Measurements from ENCODE around the gene HIVEP2.

The HIVEP2 gene

DNA sequence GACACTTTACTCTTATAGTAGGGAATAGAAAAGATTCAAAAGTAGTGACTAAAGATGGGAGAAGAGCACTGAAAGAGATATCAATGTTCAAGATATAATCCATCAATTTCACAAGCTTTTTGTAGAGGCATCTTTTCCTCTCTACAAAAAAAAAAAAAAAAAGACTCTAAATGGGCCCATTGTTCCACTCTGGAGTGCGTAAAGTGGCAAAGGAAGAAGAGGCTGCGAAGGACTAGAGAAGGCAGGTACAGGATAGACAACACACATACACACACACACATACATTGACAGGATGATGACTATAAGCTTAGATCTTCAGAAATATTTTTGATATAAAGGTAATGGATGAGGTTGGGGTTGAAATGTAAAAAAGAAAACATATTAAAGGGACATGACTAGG is 157.6 kb downstream of the HIVEP2 start:
- DNase-seq = no peak

DNA sequence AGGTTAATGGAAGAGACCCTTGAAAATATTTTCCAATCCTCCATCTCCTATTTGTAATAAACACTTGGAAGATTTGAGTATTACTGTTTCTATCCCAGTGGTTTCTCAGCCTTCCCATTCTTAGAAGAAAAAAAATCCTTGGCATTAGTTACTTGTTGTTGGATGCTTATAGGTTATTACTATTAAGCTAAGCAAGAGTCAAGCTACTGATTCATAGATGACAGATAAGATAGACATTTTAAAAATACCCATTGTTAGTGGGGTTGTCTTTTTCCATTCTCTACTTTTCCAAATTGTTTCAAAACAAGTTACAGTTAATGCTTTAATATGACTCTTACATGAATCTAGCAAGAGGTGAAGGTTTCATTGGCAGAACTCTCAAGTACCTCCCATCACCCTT is 158.5 kb downstream of the HIVEP2 start:
- no peak for DNase-seq

DNA sequence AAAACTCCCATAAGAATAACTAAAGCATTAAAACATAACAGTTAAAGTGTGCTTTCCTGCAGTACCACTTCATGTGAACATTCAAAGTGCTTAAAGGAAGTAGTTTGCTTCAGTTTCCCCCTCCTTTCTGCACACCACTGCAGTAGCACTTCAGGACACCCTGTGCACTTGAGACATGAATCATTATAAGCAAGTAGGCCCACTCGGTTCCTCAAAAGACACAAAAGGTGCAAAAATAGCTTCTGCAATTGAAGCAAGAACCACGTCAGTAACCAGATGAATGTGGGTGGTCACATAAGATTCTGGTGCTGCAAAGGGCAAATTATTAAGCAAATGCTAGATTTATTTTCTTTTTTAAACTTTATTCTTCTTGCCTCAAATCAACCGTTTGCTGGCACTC is 160.6 kb downstream of the HIVEP2 start:
- DNase-seq = peak in 2 of 51 donors; percentile 24 to 29

DNA sequence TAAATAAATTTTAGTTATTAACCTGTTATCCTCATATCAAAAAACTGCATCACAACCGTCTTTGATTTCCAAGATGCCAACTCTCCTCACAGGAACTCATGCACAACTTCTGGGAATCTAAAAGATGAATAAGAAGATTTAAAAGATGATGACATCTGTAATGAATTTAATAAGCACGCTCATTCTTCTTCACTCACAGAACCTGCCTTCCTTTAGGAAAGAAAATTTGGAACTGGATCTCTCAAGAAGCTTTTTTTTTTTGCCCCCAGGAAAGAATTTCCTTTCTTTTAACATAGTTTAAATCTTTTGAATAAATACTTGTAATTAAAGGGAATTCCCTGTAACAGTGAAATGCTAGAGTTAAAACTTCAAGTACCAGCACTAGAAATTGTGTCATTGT is 161.5 kb downstream of the HIVEP2 start:
- DNase-seq = no peak

DNA sequence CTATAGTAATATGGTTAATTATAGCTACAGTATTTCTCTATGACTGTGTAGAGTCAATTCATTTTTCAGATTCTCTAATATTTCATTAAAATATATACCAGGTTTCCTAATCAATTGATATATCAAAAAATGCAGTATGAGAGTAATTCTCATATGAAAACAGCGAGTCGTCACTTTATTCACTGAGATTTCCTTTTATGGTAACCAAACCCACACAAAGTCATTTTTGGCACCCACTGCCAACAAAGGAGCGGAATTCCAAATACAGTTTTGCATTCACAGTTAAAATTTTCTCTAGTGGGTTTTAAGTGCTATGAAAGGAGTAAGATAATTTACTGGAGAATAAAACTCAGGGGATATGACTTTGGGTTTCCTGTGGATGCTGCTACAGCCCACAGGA is 163.8 kb downstream of the HIVEP2 start:
- no peak for DNase-seq

DNA sequence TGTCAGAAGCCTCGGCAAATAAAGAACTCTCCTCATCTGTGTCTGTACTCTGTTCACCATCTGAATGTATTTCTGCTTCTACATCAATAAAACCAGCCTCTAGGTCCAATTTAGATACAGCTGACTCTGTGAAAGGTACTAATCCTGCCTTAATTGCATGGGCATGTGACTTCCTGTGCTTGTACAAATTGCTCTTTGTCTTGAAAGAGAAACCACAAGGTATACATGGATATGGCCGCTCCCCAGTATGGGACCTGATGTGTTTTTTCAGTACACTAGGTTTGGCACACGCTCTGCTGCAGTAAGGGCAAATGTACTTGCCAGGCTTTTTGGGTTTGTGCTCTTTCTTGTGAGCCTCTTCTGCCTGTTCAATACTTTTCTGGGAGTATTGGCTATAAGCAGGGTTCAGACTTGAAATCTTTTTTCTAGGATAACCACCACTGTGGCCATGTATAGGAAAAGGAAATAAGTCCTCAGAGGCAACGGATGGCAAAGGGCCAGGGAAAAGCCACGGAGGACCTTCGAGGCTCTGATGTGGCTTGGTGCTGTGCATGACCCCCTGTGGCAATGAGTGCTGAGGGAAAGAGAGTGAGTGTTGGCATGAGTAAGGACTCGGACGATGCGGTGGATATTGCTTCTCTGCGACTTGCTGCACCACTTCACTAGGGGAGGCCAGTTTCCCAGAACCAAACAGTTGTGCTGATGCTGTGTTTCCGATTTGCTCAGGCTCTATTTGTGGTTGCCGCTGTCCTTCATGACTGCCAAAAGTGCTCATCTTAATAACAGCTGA is 170.9 kb downstream of the HIVEP2 start:
- DNase-seq = no peak

DNA sequence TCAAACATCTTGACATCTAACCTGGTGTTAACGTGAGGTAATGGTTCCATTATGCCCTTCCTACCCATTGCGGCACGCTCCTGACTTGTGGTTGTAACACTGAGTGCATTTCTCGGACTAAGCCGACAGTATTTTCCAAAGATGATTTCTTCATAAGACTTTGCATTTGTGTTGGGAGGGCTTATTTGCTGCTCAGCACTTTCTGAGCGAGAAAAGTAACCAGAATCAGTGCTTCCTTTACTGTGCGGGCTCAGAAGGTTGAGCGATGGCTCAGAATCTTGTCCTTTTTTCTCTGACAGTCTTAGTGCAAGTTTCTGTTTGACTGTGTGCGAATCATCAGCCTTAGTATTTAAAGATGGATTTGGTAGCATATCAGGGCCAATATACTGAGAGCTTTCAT is 171.7 kb downstream of the HIVEP2 start:
- DNase-seq = no peak

DNA sequence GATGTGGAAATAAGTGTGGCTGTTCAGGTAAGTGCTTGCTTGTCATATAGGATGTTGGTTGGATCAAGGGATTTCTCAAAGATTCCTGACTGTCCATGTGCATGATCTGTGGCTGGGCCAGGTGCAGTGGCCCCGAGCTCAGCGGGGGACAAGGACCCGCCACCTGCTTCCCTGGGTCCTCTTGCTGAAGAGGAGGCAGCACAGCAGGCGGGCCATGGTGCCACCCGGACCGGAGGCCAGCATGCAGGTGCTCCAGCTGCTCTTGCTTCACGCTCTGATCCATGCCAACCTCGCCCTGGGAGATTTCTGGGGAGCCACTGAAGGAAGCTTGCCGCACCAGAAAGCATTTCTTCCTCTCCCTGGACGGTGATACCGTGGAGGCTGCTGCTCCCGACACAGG is 173.8 kb downstream of the HIVEP2 start:
- no peak for DNase-seq

DNA sequence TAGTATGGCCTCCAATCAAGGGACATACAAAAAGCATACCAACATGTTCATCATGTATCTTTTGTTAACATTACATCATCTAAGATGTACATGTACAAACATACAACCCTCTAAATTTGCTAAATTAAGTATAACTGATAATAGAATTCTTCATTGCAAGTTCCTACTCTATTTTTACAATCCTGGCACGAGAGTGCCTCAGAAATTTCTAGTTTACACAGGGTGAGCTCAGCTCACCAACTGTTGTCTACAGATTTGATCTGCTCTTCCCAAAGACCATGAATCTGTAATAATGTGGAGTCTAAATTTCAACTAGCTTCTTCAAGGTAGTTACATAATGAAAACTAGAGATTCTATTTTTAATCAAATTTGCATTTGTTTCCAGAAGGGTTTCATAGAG is 179.7 kb downstream of the HIVEP2 start:
- DNase-seq = no peak

DNA sequence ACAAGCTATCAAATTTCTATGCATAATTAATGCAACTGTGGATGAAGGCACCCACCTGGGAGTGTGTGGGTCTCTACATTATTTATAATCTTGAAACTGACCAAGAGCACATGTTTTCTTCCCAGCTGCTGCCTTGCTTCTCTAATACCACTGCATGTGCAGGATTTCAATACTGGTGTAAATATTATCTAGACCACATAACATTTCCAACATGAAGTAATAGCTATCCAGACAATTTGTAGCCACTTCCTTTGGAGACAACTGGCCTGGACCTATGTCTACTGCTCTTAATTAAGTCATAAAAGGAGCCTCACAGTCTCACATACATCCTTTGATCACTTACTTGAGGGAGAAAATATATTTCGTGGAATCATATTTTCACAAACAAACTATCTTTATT is 180.7 kb downstream of the HIVEP2 start:
- DNase-seq = no peak

DNA sequence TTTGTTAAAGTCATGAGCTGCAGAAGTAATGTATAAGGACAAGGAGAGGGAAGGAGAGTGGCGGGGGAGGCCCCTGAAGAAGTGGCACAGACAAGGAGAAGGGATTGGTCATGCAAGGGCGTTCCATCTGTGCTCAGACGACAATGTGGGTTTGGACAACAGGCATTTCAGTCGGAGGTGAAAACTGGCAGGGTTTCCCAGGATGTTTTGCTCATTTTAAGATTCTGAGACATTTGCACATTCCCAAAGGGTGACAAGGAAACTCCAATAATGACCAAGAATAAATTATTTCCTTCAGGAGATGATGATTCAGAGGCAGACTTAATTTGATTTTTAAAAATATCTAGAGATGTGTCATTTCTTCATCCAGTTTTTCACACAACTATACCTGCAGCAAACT is 181.8 kb downstream of the HIVEP2 start:
- peak in 1 of 51 donors; percentile 32 for DNase-seq

DNA sequence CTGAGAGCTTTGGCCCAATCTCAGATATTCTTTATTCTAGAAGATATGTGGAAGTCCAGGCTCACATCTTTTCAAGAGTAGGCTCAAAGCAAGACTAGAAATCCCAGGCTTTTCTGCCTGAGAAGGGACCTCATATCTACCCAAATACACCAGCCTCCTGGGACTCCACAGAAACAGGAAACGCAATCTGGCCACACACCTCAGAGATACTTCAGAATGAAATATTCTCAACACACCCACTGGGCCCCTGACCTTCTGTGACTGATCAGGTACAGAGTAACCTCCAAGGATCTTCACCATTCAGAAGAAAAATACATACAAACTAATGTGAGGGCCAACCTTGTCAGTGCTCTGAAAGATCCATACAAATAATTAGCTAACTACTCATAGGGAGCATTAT is 183.2 kb downstream of the HIVEP2 start:
- DNase-seq = no peak

DNA sequence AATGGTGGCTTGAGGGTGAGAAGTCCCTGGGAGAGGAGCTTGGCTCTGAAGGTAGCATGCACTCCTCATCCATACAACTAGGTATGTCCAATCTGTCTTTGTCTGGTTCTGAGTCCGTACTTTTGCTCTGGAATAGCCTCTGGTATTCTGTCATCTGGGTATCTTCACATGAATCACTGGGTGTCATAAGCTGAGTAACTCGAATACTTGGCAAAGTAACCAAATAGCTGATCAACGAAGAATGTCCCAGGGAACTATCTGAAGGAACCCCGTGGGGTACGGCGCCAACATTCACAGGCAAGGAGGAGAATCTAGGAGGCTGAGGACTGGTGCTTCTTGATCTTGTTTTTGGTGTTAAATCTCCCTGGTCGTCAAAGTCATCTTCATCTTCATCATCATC is 184.8 kb downstream of the HIVEP2 start:
- DNase-seq = no peak

DNA sequence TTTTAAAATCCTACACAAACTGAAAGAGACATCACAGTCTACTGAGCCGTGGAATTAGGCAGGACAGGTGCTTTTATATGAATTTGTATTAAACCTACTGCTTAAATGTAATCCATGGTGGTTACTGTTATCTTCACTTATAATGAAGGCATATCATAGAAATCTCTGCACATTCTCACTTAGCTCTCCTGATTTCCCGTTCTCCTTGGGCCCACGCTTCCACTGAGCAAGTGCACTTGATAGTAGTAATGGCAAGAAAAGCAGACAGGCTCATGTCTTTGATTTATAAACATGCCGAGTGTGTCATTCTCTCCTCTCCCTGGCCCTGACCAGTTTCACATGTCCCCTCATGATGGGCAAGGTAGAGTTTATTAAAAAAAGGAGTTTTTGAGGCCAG is 186.3 kb downstream of the HIVEP2 start:
- no peak for DNase-seq

DNA sequence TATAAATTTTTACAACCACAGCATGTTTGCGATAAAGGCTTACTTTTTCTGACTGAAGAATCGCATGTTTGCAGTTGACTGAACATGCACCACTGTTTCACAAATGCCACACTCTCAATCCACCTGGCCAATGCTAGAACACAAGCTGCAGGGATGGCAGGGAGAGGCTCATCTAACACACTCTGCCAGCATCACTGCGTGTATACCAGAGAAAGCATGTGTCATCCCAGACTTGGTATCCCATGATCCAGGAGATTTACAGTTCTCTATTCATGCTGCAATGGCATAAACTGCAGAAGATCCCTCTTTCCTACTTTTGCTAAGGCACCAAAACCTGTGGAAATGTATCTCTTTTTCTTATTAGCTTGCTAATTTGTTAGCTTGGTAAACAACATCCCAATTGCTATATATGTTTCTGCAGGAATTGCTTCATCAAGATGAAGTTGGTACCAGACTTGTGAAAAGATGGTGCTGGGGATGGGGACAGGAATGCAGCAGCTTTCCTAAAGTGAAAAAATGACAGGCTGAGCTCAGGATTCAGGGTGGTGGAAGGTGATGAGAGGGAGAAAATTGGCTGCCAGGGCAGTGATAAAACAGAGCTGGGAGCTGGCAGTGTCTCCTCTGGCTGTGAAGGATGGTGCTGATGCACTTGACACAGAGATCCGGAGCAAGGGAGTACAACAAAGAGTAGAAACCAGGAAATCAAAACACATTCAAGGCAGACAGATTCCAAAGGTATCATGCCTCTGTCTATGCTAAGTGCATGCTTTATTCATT is 186.9 kb downstream of the HIVEP2 start:
- no peak for DNase-seq

DNA sequence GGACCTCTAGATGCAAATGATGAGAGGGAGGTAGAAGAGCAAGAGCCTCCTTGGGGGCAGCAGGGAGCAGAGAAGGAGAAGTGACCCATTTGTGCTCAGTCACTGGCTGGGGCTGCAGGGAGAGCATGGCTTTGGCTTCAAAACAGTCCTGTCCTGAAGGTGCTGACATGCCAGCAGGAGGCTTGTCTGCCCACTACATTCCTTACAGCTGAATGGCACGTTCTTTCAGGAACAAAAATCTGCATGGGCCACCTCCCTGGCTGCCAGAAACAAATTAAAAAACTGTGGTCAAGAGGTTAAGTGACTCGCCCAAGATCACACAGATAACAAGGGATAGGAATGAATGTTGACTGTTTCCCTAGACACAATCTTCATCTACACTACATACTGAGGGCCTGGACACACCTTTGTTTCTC is 188.8 kb downstream of the HIVEP2 start:
- DNase-seq = no peak

DNA sequence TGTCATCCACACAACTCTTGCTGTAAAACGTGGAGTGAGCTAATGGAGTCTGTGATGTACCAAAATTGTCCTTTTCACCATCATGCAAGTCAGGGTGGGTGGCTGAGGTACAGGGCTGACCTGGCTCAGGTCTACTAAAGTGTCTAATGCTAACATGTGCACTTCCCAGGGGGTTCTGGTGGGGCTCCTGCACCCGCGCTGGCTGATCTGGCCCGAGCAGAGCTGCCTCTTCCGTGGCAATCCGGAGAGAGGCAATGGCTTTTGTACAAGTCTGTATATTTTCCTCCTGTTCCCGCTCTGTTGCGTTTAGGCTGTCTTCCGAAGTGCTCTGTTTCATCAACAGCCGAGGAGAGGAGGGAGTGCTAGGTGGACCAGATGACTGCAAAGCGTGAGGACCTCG is 191.8 kb downstream of the HIVEP2 start:
- DNase-seq = no peak

DNA sequence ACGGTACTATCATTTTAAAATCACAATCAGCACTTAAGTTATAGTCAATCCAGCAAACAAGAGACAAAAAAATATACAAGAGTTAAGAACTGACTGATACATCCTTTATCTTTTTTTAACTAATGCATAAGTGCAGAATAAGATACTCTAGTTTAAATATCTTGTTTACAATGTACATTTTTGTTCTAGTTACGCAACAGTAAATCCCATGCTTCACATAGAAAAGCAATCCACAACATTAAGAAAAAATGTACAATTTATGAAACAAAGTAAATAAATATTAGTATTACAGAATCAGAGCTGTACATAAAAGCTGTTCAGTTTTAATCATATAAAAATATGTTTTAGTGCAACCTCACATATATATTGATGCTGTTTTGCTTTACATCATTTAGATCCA is 192.6 kb downstream of the HIVEP2 start:
- DNase-seq = no peak

DNA sequence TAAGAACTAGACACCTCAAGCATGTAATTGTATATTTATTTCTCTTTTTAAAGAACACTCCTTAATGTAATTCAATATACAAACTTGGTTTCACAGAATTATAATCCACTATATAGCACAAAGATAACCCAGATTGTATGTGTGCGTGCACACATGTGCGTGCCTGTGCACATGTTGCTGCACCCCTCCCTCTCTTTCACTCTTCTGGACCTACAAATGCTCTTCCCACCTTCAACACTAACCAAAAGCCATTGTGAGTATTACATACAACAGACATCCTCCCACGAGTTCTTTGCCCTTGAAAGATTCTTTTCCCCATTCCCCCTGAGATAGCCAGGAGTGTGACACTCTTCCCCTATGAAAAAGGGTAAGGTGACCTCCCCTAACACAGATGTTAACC is 193.5 kb downstream of the HIVEP2 start:
- no peak for DNase-seq

DNA sequence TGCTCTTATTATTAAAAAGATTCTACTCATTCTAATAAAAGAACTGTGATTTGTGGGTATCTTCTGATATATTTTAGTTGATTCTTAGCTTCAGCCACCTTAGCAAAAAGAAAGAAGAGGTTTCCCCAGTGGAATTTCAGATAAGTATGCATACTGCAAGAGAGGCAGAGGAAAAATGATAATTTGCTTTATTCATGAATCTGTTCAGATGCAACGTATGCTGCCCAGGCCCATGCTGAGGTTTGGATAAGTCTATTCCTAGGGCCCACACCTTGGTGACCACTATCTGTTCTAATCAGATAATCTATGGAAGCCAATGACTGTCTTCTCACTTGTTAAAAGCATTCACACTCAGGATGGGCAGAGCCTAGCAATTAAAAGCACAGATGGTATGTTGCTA is 194.0 kb downstream of the HIVEP2 start:
- DNase-seq = no peak

DNA sequence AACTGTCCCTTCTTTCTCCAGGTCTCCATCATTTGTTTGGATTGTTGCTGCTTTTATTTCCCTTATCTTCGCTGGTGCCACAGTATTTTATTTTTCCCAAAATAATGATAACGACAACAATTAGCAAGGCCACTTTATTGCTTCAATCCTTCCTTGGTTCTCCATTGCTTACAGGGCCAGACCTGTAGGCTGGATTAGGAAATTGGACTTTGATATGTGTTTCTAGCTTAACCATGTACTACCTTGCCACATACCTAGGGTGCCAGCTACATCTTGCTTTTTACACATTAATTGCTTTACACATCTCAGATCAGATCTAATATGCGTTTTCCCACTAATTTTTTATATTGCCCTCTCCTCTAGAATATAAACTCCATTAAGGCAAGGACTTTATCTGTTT is 195.4 kb downstream of the HIVEP2 start:
- DNase-seq = no peak

DNA sequence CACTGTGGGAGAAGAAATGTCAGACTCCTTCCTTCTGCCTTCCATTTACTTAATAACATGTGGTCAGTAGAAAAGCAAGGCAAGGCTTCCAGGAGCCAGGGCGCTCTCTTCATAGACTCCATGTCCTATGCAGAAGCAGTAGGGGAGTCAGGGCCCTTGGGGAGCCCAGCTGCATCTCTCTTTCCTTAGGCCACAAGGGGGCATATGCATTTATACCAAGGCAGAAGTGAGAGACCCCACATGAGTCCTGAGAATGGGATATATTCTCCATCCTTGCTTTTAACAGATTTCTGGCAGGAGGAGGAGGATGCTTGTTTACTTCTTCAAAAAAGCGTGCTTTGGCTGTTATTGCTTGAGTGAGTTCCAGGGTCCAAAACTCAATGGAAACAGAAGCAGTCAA is 198.5 kb downstream of the HIVEP2 start:
- peak in 16 of 51 donors; percentile 1 to 34 (median 8) for DNase-seq

DNA sequence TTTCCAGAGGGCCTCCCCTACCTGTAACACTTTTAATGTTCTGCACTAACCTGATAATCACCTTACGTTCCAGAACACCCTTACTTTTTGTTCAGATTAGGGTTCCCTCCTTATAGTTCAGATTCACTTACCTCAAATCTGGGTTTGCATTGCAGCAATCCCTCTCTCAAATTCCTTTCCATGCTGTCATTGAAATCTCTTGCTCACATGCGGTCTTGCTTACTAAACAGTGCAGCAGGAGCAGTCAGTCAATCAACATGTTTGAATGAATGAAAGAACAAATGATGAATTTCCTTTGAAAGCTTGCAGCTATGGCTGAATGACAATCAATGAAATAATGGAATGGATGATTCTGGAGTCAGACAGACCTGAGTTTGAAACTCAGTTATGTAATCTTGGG is 200.1 kb downstream of the HIVEP2 start:
- no peak for DNase-seq

All from hypothalamus (tissue), 51 donors.